Vagina (tissue), 2 donors: ENCODE data around the gene F8. TPM values are rescaled to one million over a fixed set of nuclear protein-coding genes. Genes with fewer than 3 reads are reported as not detected.

Source experiments
- DNase-seq, 2 donors: peaks; one replicate each; pipeline ENCODE4 v3.0.0-alpha.2; 2017; ENCODE audit errors: extremely low spot score in 2 of 2
- H3K27ac ChIP-seq: fragments of 200-600 bp; sonication (generic); one replicate; pipeline ENCODE4 v1.5.1; 2019
- H3K27me3 ChIP-seq: fragments of 200-600 bp; sonication (generic); one replicate; pipeline ENCODE4 v1.5.1; 2019
- H3K36me3 ChIP-seq, 2 donors: fragments of 200-600 bp; sonication (generic); one replicate each; pipeline ENCODE4 v1.5.1; 2017 to 2019
- H3K4me1 ChIP-seq: fragments of 200-600 bp; sonication (generic); one replicate; pipeline ENCODE4 v1.5.1; 2019
- H3K4me3 ChIP-seq, 2 donors: fragments of 200-600 bp; sonication (generic); 1 replicate in 1 of 2; 2 replicates in 1 of 2; pipeline ENCODE4 v1.5.1; 2016 to 2019
- H3K9me3 ChIP-seq: fragments of 200-600 bp; sonication (generic); one replicate; pipeline ENCODE4 v1.5.1; 2019
- CTCF ChIP-seq, 3 experiments: fragments of 450-650 bp in 2 of 3; fragments of 200-600 bp in 1 of 3; sonication (generic) in 1 of 3; IDR thresholded peaks; one replicate each; pipeline ENCODE4 v1.5.1; 2017 to 2019; ENCODE audit warnings: antibody characterized with exemption in 3 of 3, mild to moderate bottlenecking in 2 of 3, moderate library complexity in 2 of 3
- POLR2A ChIP-seq, 2 donors: fragments of 450-650 bp; IDR thresholded peaks; one replicate each; pipeline ENCODE4 v1.6.1; 2017; ENCODE audit warnings: antibody characterized with exemption in 2 of 2, mild to moderate bottlenecking in 2 of 2, moderate library complexity in 2 of 2
- POLR2AphosphoS5 ChIP-seq, 2 donors: sonication (generic); formaldehyde crosslinking; IDR thresholded peaks; one replicate each; pipeline ENCODE4 v1.9.0; 2017; ENCODE audit warnings: antibody characterized with exemption in 2 of 2, mild to moderate bottlenecking in 2 of 2, low read depth in 1 of 2; ENCODE audit not compliant: insufficient read depth in 1 of 2
- intact Hi-C: fragments of 100-400 bp; cut with DNase I; formaldehyde crosslinking; loops from one replicate; pipeline ENCODE4 v1.15.1; 2023
- total RNA-seq: library from RNA; depleted of rRNA; stranded (reverse); fragments of >200 nt; gene quantifications from one replicate; pipeline ENCODE4 v1.2.3, GENCODE V29; 2016

Gene F8
- total RNA-seq, 1 donor from 2014 or later, result 5.4 TPM

- DNase-seq, result no peak
- no peak overlapping the region for H3K27ac ChIP-seq
- H3K4me1 ChIP-seq, result peaks cover 15% of the 10 kb centered on the region
- H3K4me3 ChIP-seq, result no peak overlapping the region
- no peaks in the 10 kb centered on the region for H3K27me3 ChIP-seq
- H3K36me3 ChIP-seq, result no peaks in the 10 kb centered on the region
- no peaks in the 10 kb centered on the region for H3K9me3 ChIP-seq
- intact Hi-C loops, result no loop called here
- no peak for TF ChIP-seq POLR2A (IDR thresholded peaks at IDR 0.05)
- TF ChIP-seq POLR2AphosphoS5 (IDR thresholded peaks at IDR 0.05; ENCODE audit: insufficient read depth in 1 of 2, low read depth in 1 of 2), result no peak
- TF ChIP-seq CTCF (IDR thresholded peaks at IDR 0.05), result no peak
Observed at GRCh38 chrX:154806837-154807501, 215.6 kb downstream of the F8 start.

- no peaks in the 10 kb centered on the region for H3K9me3 ChIP-seq
- peaks cover 15% of the 10 kb centered on the region for H3K4me1 ChIP-seq
- TF ChIP-seq POLR2AphosphoS5 (IDR thresholded peaks at IDR 0.05; ENCODE audit: insufficient read depth in 1 of 2, low read depth in 1 of 2), result peak in 1 of 2 donors; percentile 6
- no peak for TF ChIP-seq POLR2A (IDR thresholded peaks at IDR 0.05)
- TF ChIP-seq CTCF (IDR thresholded peaks at IDR 0.05), result no peak
- peak overlapping the region; percentile 57 for H3K27ac ChIP-seq
- no peaks in the 10 kb centered on the region for H3K27me3 ChIP-seq
- H3K4me3 ChIP-seq, result peak overlapping the region; percentile 52 to 60
- no peaks in the 10 kb centered on the region for H3K36me3 ChIP-seq
- intact Hi-C loops, result no loop called here
- no peak for DNase-seq
Observed at GRCh38 chrX:154805696-154806091, 216.8 kb downstream of the F8 start.

- intact Hi-C loops, result no loop called here
- Histone ChIP-seq H3K27ac (peak within 1 kb of the TSS; percentile 60), H3K36me3 (no peaks in the 10 kb centered on the region), H3K27me3 (no peaks in the 10 kb centered on the region), H3K4me3 (peak within 1 kb of the TSS; percentile 52 to 60), H3K9me3 (no peaks in the 10 kb centered on the region), H3K4me1 (peaks cover 15% of the 10 kb centered on the region)
- peak in 1 of 2 donors; percentile 62 for TF ChIP-seq POLR2AphosphoS5 (IDR thresholded peaks at IDR 0.05; ENCODE audit: insufficient read depth in 1 of 2, low read depth in 1 of 2)
- TF ChIP-seq CTCF (IDR thresholded peaks at IDR 0.05), result no peak
- no peak for DNase-seq
Observed at GRCh38 chrX:154804957-154805695, 217.4 kb downstream of the F8 start, which contains the start of gene MPP1. MPP1 (minus strand) TSS chrX:154805485; CDS start chrX:154805373, 112 bp downstream.

- intact Hi-C loops, result no loop called here
- H3K36me3 ChIP-seq, result no peaks in the 10 kb centered on the region
- DNase-seq, result no peak
- TF ChIP-seq CTCF (IDR thresholded peaks at IDR 0.05), result no peak
- TF ChIP-seq POLR2AphosphoS5 (IDR thresholded peaks at IDR 0.05; ENCODE audit: insufficient read depth in 1 of 2, low read depth in 1 of 2), result no peak
- no peak for TF ChIP-seq POLR2A (IDR thresholded peaks at IDR 0.05)
- peak overlapping the region; percentile 52 to 60 for H3K4me3 ChIP-seq
- no peaks in the 10 kb centered on the region for H3K9me3 ChIP-seq
- no peak overlapping the region for H3K27ac ChIP-seq
- H3K27me3 ChIP-seq, result no peaks in the 10 kb centered on the region
- peaks cover 15% of the 10 kb centered on the region for H3K4me1 ChIP-seq
Observed at GRCh38 chrX:154804261-154804956, 218.1 kb downstream of the F8 start.
